Testis (tissue), 2 donors: Measurements from ENCODE around the gene NPIPB4.
"Not testable (repeated sequence)": the region's sequence is repeated elsewhere in the genome, so short reads cannot be mapped to it uniquely, and the experiment has no call there.

ENCODE experiments used
- CTCF ChIP-seq, 3 experiments: fragments of 450-650 bp in 2 of 3; fragments of 200-600 bp in 1 of 3; sonication (generic) in 1 of 3; IDR thresholded peaks; one replicate each; pipeline ENCODE4 v1.5.1; 2016 to 2019; ENCODE audit warnings: antibody characterized with exemption in 3 of 3, mild to moderate bottlenecking in 2 of 3, moderate library complexity in 1 of 3
- POLR2A ChIP-seq: fragments of 450-650 bp; IDR thresholded peaks from one replicate; pipeline ENCODE4 v1.6.1; 2017; ENCODE audit warnings: antibody characterized with exemption, mild to moderate bottlenecking, moderate library complexity

- not testable (repeated sequence) for TF ChIP-seq CTCF (IDR thresholded peaks at IDR 0.05); POLR2A
These were observed 67.0 kb downstream of the NPIPB4 start for GRCh38 chr16:21790506-21790905.
